ENCODE measurements around the gene NEK6.

NEK6 gene

GRCh38 chr9:124399323-124399967 lies 141.7 kb downstream of the NEK6 start:
- no peak for DNase-seq (ENCODE audit: low read depth, low spot score)

- no peak for DNase-seq (ENCODE audit: low read depth, low spot score)
Measured at GRCh38 chr9:124399968-124400940, 142.5 kb downstream of the NEK6 start.
